ENCODE data around the gene SPAG16. TPM values are rescaled to one million over a fixed set of nuclear protein-coding genes. Genes with fewer than 3 reads are reported as not detected.

The SPAG16 gene
- polyA plus RNA-seq, 2 of the 4 experiments (the other 2 are of a cell fraction): 19.1 to 27.6 TPM

DNA sequence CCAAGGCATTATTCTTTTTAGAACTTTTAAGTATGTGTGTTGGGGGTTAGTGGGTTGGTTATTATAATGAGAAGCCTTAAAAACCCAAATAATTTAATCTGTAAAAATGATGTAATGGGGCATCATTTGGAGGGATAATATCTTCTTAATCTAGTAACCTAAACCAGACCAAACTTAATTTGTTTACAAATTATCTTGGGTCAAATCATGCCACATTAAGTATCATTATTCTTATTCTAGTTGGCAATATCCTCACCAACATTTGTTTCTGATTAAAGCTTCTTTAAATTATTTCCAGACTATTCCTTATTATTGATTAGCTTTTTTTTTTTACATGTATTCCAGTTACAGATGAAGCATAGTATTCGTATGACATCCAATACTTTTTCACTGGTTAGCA is 1041.1 kb downstream of the SPAG16 start:
- ChIA-PET POLR2A (no interaction called here), CTCF (no interaction called here)
- FAIRE-seq (no peak), ATAC-seq (no peak), DNase-seq (ENCODE audit: low read depth in 1 of 2, low spot score in 1 of 2) (no peak)
- Histone ChIP-seq H3K4me3 (no peak overlapping the region), H3K4me2 (no peak overlapping the region), H3K9me3 (no peaks in the 10 kb centered on the region), H3K27ac (no peak overlapping the region), H3K4me1 (no peaks in the 10 kb centered on the region)
- no peak for TF ChIP-seq RAD21 (conservative IDR thresholded peaks at IDR 0.05 in 1 of 2, IDR thresholded peaks at IDR 0.05 in 1 of 2)
- TF ChIP-seq, protein P1, sequence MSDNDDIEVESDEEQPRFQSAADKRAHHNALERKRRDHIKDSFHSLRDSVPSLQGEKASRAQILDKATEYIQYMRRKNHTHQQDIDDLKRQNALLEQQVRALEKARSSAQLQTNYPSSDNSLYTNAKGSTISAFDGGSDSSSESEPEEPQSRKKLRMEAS (IDR thresholded peaks at IDR 0.05): no peak
- no peak for TF ChIP-seq EHF (CRISPR knock-in tag; IDR thresholded peaks at IDR 0.05)
- TF ChIP-seq, protein P2, sequence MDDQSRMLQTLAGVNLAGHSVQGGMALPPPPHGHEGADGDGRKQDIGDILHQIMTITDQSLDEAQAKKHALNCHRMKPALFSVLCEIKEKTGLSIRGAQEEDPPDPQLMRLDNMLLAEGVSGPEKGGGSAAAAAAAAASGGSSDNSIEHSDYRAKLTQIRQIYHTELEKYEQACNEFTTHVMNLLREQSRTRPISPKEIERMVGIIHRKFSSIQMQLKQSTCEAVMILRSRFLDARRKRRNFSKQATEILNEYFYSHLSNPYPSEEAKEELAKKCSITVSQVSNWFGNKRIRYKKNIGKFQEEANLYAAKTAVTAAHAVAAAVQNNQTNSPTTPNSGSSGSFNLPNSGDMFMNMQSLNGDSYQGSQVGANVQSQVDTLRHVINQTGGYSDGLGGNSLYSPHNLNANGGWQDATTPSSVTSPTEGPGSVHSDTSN (IDR thresholded peaks at IDR 0.05): no peak
- TF ChIP-seq ZNF302 (CRISPR knock-in tag; IDR thresholded peaks at IDR 0.05): no peak
- WGBS (ENCODE audit: missing lambda C conversion rate): 13% methylated on average over 1 of the region's 1 CpG

DNA sequence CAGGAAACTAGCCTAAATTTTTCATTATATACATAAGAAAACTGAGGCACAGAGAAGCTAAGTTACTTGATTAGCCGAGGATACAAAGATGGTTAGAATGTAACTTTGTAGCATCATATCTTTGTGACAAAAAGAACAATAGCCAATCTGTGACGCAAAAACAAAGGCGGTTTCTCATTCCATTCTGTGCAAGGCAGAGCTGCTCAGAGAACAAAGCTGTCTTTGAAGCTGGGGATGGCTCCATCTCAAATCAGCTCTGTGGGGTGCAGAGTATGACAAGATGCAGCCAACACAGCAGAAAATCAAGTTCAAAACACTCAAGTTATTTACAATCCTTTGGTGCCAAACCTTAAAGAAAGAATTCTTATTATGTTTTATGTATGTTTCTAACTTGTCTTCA is 1044.7 kb downstream of the SPAG16 start:
- Histone ChIP-seq H3K4me2 (no peak overlapping the region), H3K4me3 (no peak overlapping the region), H3K9me3 (no peaks in the 10 kb centered on the region), H3K27ac (no peak overlapping the region), H3K4me1 (no peaks in the 10 kb centered on the region)
- ChIA-PET POLR2A (no interaction called here), CTCF (no interaction called here)
- TF ChIP-seq HEYL (CRISPR knock-in tag; IDR thresholded peaks at IDR 0.05) (no peak), GATA3 (IDR thresholded peaks at IDR 0.05; ENCODE audit: borderline replicate concordance) (no peak), TFCP2L1 (CRISPR knock-in tag; IDR thresholded peaks at IDR 0.05) (no peak), ZC3H11A (IDR thresholded peaks at IDR 0.05) (no peak), ESRRA (IDR thresholded peaks at IDR 0.05; ENCODE audit: borderline replicate concordance, low read length) (no peak), TP53 (CRISPR knock-in tag; IDR thresholded peaks at IDR 0.05) (no peak), ZNF302 (CRISPR knock-in tag; IDR thresholded peaks at IDR 0.05) (no peak)
- TF ChIP-seq, protein P1 (IDR thresholded peaks at IDR 0.05): no peak
- TF ChIP-seq, protein P3, sequence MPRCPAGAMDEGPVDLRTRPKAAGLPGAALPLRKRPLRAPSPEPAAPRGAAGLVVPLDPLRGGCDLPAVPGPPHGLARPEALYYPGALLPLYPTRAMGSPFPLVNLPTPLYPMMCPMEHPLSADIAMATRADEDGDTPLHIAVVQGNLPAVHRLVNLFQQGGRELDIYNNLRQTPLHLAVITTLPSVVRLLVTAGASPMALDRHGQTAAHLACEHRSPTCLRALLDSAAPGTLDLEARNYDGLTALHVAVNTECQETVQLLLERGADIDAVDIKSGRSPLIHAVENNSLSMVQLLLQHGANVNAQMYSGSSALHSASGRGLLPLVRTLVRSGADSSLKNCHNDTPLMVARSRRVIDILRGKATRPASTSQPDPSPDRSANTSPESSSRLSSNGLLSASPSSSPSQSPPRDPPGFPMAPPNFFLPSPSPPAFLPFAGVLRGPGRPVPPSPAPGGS (IDR thresholded peaks at IDR 0.05): no peak
- TF ChIP-seq, protein P2 (IDR thresholded peaks at IDR 0.05): no peak
- TF ChIP-seq, protein P4, sequence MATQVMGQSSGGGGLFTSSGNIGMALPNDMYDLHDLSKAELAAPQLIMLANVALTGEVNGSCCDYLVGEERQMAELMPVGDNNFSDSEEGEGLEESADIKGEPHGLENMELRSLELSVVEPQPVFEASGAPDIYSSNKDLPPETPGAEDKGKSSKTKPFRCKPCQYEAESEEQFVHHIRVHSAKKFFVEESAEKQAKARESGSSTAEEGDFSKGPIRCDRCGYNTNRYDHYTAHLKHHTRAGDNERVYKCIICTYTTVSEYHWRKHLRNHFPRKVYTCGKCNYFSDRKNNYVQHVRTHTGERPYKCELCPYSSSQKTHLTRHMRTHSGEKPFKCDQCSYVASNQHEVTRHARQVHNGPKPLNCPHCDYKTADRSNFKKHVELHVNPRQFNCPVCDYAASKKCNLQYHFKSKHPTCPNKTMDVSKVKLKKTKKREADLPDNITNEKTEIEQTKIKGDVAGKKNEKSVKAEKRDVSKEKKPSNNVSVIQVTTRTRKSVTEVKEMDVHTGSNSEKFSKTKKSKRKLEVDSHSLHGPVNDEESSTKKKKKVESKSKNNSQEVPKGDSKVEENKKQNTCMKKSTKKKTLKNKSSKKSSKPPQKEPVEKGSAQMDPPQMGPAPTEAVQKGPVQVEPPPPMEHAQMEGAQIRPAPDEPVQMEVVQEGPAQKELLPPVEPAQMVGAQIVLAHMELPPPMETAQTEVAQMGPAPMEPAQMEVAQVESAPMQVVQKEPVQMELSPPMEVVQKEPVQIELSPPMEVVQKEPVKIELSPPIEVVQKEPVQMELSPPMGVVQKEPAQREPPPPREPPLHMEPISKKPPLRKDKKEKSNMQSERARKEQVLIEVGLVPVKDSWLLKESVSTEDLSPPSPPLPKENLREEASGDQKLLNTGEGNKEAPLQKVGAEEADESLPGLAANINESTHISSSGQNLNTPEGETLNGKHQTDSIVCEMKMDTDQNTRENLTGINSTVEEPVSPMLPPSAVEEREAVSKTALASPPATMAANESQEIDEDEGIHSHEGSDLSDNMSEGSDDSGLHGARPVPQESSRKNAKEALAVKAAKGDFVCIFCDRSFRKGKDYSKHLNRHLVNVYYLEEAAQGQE (IDR thresholded peaks at IDR 0.05): no peak
- TF ChIP-seq, protein P5, sequence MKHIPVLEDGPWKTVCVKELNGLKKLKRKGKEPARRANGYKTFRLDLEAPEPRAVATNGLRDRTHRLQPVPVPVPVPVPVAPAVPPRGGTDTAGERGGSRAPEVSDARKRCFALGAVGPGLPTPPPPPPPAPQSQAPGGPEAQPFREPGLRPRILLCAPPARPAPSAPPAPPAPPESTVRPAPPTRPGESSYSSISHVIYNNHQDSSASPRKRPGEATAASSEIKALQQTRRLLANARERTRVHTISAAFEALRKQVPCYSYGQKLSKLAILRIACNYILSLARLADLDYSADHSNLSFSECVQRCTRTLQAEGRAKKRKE (CRISPR knock-in tag; IDR thresholded peaks at IDR 0.05; ENCODE audit: low read depth): no peak
- 65% methylated on average over 3 of the region's 3 CpGs for WGBS (ENCODE audit: missing lambda C conversion rate)
- DNase-seq (ENCODE audit: low read depth in 1 of 2, low spot score in 1 of 2) (no peak), FAIRE-seq (no peak), ATAC-seq (no peak)

Data from A549 (cell line).